Left forelimb (tissue), 1 donor: ENCODE results near the gene UCN2.

ENCODE experiments used
- DNase-seq: peaks from one replicate; pipeline ENCODE4 v3.0.0-alpha.2; 2018; ENCODE audit warnings: low spot score

The UCN2 gene

DNA sequence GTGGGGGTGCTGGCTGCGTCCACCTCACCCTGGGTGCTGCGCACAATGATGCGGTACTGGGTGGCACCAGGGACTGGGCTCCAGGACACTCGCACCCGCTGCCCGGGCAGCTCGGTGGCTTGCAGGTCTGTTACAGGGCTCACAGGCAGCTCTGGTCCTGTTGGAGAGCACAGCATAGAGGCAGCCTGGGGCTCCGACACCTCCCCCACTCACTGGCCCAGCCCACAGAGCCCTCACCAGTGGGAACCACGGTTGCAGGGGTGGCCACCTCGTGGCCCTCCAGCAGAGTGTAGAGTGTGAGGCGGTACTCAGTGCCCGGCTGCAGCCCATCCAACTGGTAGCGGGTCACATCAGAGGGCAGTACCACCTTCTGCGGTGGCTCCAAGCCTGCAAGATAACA is 27.9 kb upstream of the UCN2 start:
- no peak for DNase-seq

DNA sequence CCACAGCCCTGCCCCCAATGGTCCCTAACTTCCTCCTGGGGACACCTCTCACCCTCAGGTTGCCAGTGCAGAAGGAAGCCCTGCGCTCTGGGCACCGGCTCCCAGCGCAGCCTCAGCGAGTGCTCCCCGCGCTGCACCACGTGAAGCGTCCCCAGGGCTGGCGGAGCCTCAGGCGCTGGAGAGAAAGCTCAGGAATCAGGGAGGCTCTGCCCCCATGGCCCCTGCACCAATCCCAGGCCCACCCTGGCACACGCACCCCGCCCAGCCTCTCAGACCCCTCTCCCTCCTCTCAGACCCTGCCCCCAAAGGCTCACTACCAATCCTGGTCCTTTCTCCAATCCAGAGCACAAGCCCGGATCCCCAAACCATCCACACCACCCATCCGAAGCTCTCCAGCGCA is 24.6 kb upstream of the UCN2 start:
- DNase-seq: no peak

DNA sequence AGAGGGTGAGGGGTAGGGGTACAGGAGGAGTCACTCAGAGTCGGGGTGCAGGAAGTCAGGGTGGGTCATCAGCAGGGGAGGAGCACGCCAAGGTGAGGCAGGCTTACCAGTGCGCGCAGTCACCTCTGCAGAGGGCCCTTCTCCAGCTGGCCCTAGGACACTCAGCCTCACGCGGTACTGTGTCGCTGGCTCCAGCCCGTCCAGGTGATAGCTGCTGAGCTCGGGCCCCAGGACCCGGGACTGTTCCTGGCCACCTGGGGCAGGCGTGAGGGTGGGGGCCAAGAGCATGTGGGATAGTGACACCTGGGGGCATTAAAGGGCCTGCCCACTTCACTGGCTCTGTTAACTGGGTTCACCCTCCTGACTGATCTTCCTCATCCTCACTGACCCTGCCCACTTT is 24.1 kb upstream of the UCN2 start:
- no peak for DNase-seq

DNA sequence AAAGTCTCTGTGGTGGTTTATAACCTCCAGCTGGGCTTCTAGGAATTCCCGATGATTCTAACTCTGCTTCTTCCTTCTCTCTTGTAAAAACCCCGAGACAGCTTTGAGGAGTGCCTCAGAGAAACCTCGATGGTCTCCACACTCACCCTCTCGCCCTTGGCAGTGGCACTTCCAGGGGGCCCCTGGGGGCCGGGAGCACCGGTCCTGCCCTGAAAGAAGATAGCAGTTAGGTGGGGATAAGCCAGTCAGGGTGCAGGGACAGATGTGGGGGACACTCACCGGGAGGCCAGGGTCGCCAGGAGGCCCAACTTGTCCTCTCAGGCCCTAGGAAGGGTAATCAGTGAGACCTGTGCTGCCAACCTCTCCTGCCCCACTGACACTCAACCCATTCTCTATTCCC is 21.8 kb upstream of the UCN2 start:
- no peak for DNase-seq

DNA sequence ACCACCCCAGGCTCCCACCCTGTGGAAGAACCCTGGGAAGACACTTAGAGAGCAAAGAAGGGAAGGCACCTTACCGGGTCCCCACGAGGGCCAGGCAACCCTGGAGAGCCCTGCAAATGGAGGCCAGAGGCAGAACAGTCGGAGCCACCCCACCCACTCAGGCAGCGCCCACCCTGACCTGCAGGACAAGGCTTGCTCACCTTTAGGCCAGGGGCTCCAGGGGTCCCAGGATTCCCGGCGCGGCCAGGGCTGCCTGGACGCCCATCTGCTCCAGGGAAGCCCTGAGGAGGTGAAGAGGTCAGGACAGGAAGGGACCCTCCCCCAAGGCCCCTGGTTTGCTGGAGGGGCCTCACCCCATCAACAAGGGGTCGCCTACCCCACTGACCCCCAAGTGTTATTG is 21.3 kb upstream of the UCN2 start:
- no peak for DNase-seq

DNA sequence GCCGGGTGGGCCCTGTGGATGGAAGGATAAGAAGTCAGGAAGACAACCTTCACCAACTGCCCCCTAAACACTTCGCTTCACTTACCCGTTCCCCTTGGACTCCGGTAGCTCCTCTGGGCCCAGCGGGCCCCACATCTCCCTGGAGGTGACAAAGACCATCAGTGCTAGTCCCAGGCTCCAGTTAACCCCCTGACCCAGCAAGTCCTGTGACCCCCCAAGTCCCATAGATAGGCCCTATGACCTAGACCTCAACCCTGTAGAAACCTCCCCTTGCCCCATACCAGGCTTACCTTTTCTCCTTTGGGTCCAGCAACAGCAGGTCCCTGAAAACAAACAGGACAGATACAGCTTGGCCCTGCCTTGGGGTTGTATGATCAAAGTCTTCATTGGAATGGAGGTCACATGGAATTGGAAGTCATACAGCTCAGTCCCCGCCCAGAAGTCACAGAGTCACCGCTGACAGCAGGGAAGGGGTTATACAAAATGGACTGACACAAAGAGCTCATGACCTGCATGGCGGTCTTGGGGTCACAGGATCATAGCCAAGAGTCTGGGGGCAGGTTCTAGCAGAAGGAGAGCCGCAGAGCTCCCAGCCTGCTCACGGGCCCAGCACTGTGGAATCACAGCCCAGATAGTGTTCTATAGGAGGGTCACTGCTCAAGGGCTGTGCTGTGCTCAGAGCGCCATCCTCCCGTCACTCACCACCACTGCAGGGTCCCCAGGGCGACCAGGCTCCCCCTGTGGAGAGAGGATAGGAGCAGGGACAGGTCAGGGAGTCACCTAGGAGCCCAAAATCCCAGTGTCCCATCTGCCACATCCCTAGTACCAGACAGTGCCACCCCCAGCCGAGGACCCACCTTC is 18.3 kb upstream of the UCN2 start:
- DNase-seq: no peak

DNA sequence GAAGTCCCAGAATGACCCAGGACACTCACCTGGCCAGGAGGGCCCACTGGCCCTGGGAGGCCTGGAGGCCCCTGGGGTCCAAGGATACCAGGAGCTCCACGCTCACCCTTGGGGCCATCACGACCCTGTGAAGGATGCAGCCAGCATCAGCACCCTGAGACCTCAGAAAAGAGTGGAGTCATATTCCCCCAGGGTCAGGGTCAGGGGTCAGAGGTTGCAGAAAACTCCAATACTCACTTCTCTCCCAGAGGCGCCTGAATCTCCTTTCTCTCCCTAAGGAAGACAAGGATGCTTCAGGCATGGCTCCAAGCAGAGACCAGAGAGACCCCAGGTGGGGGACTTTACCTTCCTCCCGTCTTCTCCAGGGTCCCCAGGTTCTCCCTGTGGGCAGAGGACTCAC is 13.1 kb upstream of the UCN2 start:
- DNase-seq: no peak

DNA sequence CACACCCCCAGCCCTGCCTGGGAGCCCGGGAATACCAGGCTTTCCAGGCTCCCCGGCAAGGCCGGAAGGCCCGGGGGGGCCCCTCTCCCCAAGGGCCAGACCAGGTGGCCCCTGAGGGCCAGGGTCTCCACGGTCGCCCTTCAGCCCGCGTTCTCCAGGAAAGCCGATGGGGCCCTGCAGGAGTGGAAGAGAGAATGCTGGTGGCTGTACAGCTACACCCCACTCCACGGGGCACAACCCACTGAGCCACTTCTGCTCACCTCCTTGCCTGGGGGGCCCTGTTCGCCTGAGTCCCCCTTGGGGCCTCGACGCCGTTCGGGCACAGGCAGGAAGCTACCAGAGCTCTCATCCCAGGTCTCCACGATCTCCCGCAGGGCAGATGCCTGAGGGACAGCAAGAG is 11.8 kb upstream of the UCN2 start:
- DNase-seq: no peak

DNA sequence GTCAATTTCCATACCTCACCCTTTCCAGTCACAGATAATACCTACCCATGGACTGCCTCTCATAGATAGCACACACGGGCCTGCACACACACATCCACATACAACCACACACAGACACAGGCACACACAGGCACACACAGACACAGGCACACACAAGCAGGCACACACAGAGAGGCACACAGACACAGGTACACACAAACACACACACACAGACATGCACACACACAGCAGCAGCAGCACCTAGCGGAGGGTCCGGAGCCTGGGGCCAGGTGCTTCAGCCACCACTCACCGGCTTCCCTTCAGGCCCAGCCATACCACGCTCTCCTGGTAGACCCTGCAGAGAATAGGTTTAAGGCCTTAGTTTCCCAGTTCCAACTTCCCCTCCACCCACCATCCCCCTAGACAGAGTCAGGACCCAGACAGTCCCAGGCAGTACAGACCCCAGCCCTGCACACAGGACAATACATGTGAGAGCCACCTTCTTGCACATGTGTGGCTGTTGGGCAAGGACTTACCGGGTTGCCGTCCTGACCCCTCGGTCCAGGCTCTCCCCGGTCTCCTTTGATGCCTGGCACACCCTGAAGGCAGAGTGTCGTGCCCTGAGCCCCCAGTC is 10.5 kb upstream of the UCN2 start:
- no peak for DNase-seq

DNA sequence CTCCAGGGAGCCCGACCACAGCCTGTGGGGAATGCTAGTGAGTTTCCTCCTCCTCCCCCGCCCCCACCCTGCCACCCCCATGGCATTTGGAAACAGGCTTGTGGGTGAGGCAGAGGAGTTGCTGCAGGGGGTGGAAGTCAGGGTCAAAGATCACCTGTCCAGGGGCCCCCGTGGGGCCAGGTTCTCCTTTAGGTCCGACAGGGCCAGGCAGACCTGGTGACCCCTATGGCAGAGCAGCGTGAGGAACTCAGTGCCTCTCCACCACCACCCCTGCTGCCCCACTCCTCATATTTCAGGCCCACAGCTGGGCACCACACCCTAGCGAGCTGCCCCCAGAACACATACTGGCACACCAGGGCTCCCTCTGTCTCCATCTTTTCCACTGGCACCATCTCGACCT is 8.9 kb upstream of the UCN2 start:
- no peak for DNase-seq

DNA sequence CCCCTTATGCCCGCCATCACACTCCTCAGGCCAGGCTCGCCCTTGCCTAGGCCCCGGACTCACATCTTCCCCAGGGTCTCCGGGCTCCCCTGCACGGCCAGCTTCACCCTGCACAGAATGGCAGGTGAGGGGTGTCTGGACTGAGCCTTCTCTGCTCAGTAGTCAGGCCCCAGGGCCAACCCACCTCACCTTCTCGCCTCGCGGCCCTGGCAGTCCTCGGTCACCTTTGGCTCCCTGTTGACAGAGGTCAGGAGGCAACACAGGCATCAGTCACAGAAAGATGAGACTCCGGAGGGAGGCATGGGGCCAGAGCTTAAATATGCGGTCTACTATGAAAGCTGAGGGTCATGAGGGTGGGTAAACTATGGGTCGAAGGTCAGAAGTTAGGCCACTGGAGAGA is 8.4 kb upstream of the UCN2 start:
- no peak for DNase-seq

DNA sequence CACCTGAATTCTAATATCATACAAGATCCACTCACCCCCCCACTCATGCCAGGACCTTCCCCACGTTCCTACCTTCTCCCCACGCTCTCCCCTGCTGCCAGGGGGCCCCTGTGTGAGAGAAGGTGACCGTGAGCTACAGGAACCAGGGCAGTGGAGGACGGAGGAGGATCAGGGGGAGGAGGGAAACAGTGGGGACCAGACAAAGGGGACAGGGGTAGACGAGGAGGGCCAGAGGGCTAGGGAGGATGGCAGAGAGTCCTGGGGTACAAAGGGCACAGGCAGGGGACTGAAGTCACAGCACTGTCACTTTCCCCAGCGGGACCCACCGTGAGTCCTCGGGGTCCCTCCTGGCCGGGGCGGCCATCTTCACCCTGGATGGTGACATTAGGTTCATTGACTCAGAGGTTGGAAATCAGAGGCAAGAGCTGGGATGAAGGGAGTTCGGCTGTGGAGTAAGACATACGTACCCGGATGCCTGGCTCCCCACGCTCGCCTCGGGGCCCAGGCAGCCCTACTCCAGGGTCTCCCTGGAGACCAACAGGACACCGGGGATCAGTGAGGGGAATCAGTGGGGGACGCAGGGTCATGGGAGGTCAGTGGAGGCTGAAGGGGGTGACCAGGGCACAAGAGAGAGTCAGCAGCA is 6.3 kb upstream of the UCN2 start:
- DNase-seq: no peak

DNA sequence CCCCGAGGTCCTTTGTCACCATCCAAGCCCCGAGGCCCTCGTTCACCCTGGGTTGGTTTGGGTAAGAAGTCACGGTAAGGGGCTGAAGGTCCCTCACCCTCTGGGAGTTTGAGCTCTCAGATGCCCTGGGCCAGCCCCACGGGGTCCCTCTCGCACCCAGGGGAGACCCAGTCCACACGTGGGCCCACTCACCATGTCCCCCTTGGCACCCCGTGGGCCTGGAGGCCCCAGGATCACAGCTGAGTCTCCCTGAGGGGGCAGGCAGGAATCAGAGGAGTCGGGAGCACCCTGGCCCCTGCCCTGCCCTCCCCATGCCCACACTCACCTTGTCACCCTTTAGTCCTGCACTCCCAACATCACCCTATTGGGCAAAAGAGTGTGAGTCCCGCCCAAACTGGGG is 5.8 kb upstream of the UCN2 start:
- DNase-seq: no peak

GRCh38 chr3:48568476-48568875 is 4.9 kb upstream of the UCN2 start:
- DNase-seq: no peak

- no peak for DNase-seq
Observed at GRCh38 chr3:48567500-48567899, 3.9 kb upstream of the UCN2 start.

DNA sequence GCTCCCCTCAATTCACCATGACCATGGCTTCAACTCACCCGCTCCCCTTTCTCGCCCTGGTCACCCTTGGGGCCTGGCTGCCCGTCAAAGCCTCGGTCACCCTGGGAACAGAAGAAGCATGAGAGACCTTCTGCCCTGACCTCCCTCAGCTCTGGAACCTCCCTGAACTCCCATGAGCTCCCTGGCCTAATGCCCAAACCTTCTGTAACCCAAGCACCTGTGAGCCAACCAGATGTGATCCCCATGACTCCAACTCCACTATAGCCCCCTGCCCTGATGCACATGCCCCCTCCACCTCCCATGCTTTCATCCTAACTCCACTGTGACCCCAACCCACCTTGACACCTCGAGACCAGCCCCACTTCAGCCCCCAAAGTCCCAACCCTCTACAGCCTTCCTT is 3.5 kb upstream of the UCN2 start:
- no peak for DNase-seq

DNA sequence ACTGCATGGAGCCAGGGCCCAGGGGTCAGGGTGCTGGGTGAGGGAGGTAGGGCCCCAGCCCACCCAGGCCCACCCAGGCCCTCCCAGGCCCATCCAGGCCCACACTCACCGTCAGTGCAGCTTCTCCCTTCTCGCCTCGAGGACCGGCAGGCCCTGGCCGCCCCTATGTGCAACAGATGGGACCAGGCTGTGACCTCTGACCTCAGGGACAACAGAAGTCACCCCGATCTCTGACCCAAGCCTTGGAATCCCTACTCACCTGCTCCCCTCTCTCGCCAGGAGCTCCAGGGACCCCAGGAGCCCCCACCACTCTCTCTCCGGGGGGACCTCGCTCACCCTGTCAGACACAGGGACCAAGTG is 2.8 kb upstream of the UCN2 start:
- DNase-seq: no peak

GRCh38 chr3:48565591-48566400 is 2.2 kb upstream of the UCN2 start:
- DNase-seq: no peak

DNA sequence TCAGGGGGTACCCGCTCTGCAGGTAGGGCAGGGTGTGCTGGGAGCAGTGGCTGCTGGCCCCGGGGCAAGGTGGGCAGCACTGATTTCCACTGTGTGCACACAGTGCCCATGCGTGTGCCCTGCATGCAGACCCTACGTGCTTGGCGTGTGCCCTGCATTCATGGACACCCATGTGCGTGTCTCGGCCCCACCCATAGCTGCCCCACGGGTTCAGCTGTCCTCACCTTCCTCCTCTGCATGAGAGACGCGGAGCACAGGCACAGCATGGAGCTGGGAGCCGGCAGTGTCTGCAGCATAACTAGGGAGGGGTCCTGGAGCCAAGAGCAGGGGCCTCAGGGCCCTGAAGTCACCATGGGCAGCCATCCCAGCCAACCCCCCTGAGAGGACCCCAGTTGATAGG is 1.6 kb upstream of the UCN2 start:
- DNase-seq: no peak

GRCh38 chr3:48564667-48565066 is 1.1 kb upstream of the UCN2 start:
- no peak for DNase-seq

GRCh38 chr3:48564022-48564421 is 441 bp upstream of the UCN2 start:
- DNase-seq: no peak

GRCh38 chr3:48562367-48563095 is 1.1 kb downstream of the UCN2 start:
- DNase-seq: no peak
